HG02678 (cell line): ENCODE results near the gene DPP6.

Source experiments
- ATAC-seq: cut with Tn5 transposase; IDR thresholded peaks from one replicate; pipeline ENCODE4 v1.9.1; 2021; ENCODE audit warnings: mild to moderate bottlenecking, moderate library complexity; ENCODE audit not compliant: unreplicated experiment

Gene DPP6

GRCh38 chr7:154684666-154685563, 632.7 kb downstream of the DPP6 start:
- no peak for ATAC-seq

GRCh38 chr7:154685564-154685901, 633.3 kb downstream of the DPP6 start:
- ATAC-seq, result no peak

GRCh38 chr7:154686305-154686704, 634.1 kb downstream of the DPP6 start:
- no peak for ATAC-seq

GRCh38 chr7:154688952-154689351, 636.8 kb downstream of the DPP6 start:
- no peak for ATAC-seq

- no peak for ATAC-seq
Measured at GRCh38 chr7:154690411-154690810, 638.2 kb downstream of the DPP6 start.

GRCh38 chr7:154693661-154694060, 641.5 kb downstream of the DPP6 start:
- no peak for ATAC-seq

- no peak for ATAC-seq
Measured at GRCh38 chr7:154695836-154696235, 643.6 kb downstream of the DPP6 start.

- ATAC-seq, result no peak
Measured at GRCh38 chr7:154696556-154696955, 644.4 kb downstream of the DPP6 start.

GRCh38 chr7:154698726-154699291, 646.6 kb downstream of the DPP6 start:
- ATAC-seq, result no peak

- no peak for ATAC-seq
Measured at GRCh38 chr7:154699417-154699816, 647.2 kb downstream of the DPP6 start.

GRCh38 chr7:154709840-154710520, 657.8 kb downstream of the DPP6 start:
- ATAC-seq, result no peak

GRCh38 chr7:154720016-154720415, 667.8 kb downstream of the DPP6 start:
- ATAC-seq, result no peak

GRCh38 chr7:154721086-154721485, 668.9 kb downstream of the DPP6 start:
- no peak for ATAC-seq

- no peak for ATAC-seq
Measured at GRCh38 chr7:154726368-154726767, 674.2 kb downstream of the DPP6 start.

- ATAC-seq, result peak; percentile 71
Measured at GRCh38 chr7:154729056-154729455, 676.9 kb downstream of the DPP6 start.

- ATAC-seq, result no peak
Measured at GRCh38 chr7:154735766-154736165, 683.6 kb downstream of the DPP6 start.

GRCh38 chr7:154736389-154736788, 684.2 kb downstream of the DPP6 start:
- ATAC-seq, result no peak

GRCh38 chr7:154738216-154738615, 686.0 kb downstream of the DPP6 start:
- ATAC-seq, result no peak

- ATAC-seq, result no peak
Measured at GRCh38 chr7:154741131-154741530, 688.9 kb downstream of the DPP6 start.

- ATAC-seq, result no peak
Measured at GRCh38 chr7:154743206-154743605, 691.0 kb downstream of the DPP6 start.

- ATAC-seq, result peak; percentile 51
Measured at GRCh38 chr7:154744256-154744860, 692.2 kb downstream of the DPP6 start.

- ATAC-seq, result no peak
Measured at GRCh38 chr7:154744861-154745258, 692.7 kb downstream of the DPP6 start.
